ENCODE results near the gene AWAT2.

GRCh38 chrX:70016513-70016912 lies 33.2 kb downstream of the AWAT2 start:
- TF ChIP-seq POLR2A (IDR thresholded peaks at IDR 0.05), result no peak
- no peak for TF ChIP-seq CTCF (IDR thresholded peaks at IDR 0.05)

Measured in testis (tissue), 2 donors.